ENCODE data around the gene ZFP28. TPM values are rescaled to one million over a fixed set of nuclear protein-coding genes. Genes with fewer than 3 reads are reported as not detected.

Gene ZFP28
- total and polyA plus RNA-seq, 2 of the 8 experiments (the other 6 are each of a cell fraction or from before 2014, with no cell fraction given) = 1.6 to 4.5 TPM

GRCh38 chr19:56601375-56601774, 62.6 kb downstream of the ZFP28 start:
- Histone ChIP-seq H3K79me1 (ENCODE audit: low read depth, low read length) (peaks cover 5% of the 10 kb centered on the region), H3K9ac (replicated peaks in 1 of 4; ENCODE audit: extremely low read depth in 1 of 4, low read depth in 3 of 4, low read length in 3 of 4) (no peak overlapping the region), H3K36me3 (ENCODE audit: control insufficient read depth in 2 of 4, insufficient read depth in 4 of 4, low read length in 3 of 4) (peaks cover 0 to 10% (median 4%) of the 10 kb centered on the region in 4 experiments; a peak in 6 of 8 replicates), H4K91ac (replicated peaks; ENCODE audit: insufficient read length, low read length) (no peak overlapping the region), H2BK5ac (ENCODE audit: low read depth, low read length) (no peak overlapping the region; the same call in 1 of the 2 replicates), H2BK12ac (ENCODE audit: low read depth, low read length) (no peak overlapping the region), H3K27ac (ENCODE audit: low read depth, low read length) (no peak overlapping the region), H2BK20ac (ENCODE audit: low read length) (no peak overlapping the region), H2AK5ac (ENCODE audit: low read depth, low read length) (no peak overlapping the region), H3K9me3 (ENCODE audit: insufficient read depth in 2 of 2, low read depth in 1 of 2, low read length in 1 of 2) (peaks cover 10 to 13% of the 10 kb centered on the region in 2 experiments; a peak in 2 of 4 replicates), H3K4me2 (ENCODE audit: insufficient read depth in 1 of 2, low read depth in 2 of 2, low read length in 2 of 2) (no peak overlapping the region), H3K79me2 (ENCODE audit: control insufficient read depth in 1 of 2, insufficient read depth in 2 of 2, low read length in 2 of 2) (peaks cover 3 to 39% of the 10 kb centered on the region in 2 experiments; a peak in 3 of 4 replicates), H3K4ac (replicated peaks; ENCODE audit: insufficient read length, low read depth, low read length) (no peak overlapping the region), H2AFZ (ENCODE audit: low read length) (no peak overlapping the region), H4K20me1 (replicated peaks in 1 of 2; ENCODE audit: control insufficient read depth in 1 of 2, insufficient read depth in 2 of 2, low read length in 2 of 2) (no peaks in the 10 kb centered on the region), H3K14ac (ENCODE audit: insufficient read length) (no peak overlapping the region), H2BK15ac (ENCODE audit: low read length) (no peak overlapping the region), H4K5ac (ENCODE audit: insufficient read length, low read depth, low read length) (no peak overlapping the region), H3K4me3 (ENCODE audit: extremely low read depth in 1 of 4, insufficient read depth in 2 of 4, low read depth in 3 of 4, low read length in 4 of 4) (no peak overlapping the region), H3K27me3 (replicated peaks in 1 of 4; ENCODE audit: control insufficient read depth in 3 of 4, extremely low read depth in 1 of 4, insufficient read depth in 3 of 4, low read length in 3 of 4) (no peaks in the 10 kb centered on the region), H3K4me1 (replicated peaks in 1 of 4; ENCODE audit: control insufficient read depth in 3 of 4, insufficient read depth in 4 of 4, low read length in 3 of 4) (no peaks in the 10 kb centered on the region; a peak in 1 of 7 replicates), H2BK120ac (replicated peaks; ENCODE audit: low read depth, low read length) (no peak overlapping the region), H4K8ac (ENCODE audit: extremely low read depth, insufficient read depth, low read length) (no peak overlapping the region), H3K56ac (replicated peaks; ENCODE audit: insufficient read length, low read depth, low read length) (no peak overlapping the region), H3K18ac (ENCODE audit: extremely low read depth, low read length) (no peak overlapping the region), H3K23ac (ENCODE audit: insufficient read length) (no peak overlapping the region), H3K23me2 (ENCODE audit: low read depth, low read length) (no peaks in the 10 kb centered on the region)
- POLR2A ChIA-PET (ENCODE audit: partially characterized antibody) = no interaction called here
- DNase-seq (ENCODE audit: low read depth in 1 of 2, low spot score in 2 of 2) = no peak
- CTCF ChIA-PET (ENCODE audit: partially characterized antibody) = no interaction called here
- TF ChIP-seq BCL11A (IDR thresholded peaks at IDR 0.05; ENCODE audit: low read depth in 2 of 2, low read length in 2 of 2) (no peak), TCF12 (IDR thresholded peaks at IDR 0.05; ENCODE audit: low read depth, low read length) (no peak), SIRT6 (IDR thresholded peaks at IDR 0.05; ENCODE audit: low read length) (no peak), SUZ12 (IDR thresholded peaks at IDR 0.05; ENCODE audit: low read length) (no peak), TEAD4 (IDR thresholded peaks at IDR 0.05; ENCODE audit: low read depth, low read length) (no peak), SIX5 (IDR thresholded peaks at IDR 0.05; ENCODE audit: low read depth, low read length) (no peak), RAD21 (IDR thresholded peaks at IDR 0.05 in 1 of 2, conservative IDR thresholded peaks at IDR 0.05 in 1 of 2; ENCODE audit: low read depth in 2 of 2, low read length in 2 of 2) (no peak), CEBPB (IDR thresholded peaks at IDR 0.05; ENCODE audit: low read depth, low read length) (no peak), KDM4A (IDR thresholded peaks at IDR 0.05; ENCODE audit: low read depth, low read length, severe bottlenecking) (no peak), KDM1A (IDR thresholded peaks at IDR 0.05; ENCODE audit: borderline replicate concordance, low read length) (no peak), KDM5A (IDR thresholded peaks at IDR 0.05; ENCODE audit: low read length) (no peak)
- no peak for FAIRE-seq
- 88% methylated on average over 3 of the region's 3 CpGs; no CpG with 5 or more reads in 1 of the 2 experiments for WGBS, 2 experiments (ENCODE audit: extremely low coverage in 1 of 2, insufficient coverage in 1 of 2, insufficient read length in 1 of 2, insufficient replicate concordance in 2 of 2, low coverage in 1 of 2, low lambda C conversion rate in 2 of 2, missing lambda C conversion rate in 1 of 2)
